ENCODE results near the gene TRPV4.

The TRPV4 gene

GRCh38 chr12:109827566-109828550 is 5.3 kb downstream of the TRPV4 start:
- no peak for DNase-seq (ENCODE audit: low read depth)

GRCh38 chr12:109827080-109827479 is 6.1 kb downstream of the TRPV4 start:
- no peak for DNase-seq (ENCODE audit: low read depth)

- DNase-seq (ENCODE audit: low read depth): no peak
These were observed 8.5 kb downstream of the TRPV4 start for GRCh38 chr12:109824731-109825130.

- no peak for DNase-seq (ENCODE audit: low read depth)
These were observed 10.2 kb downstream of the TRPV4 start for GRCh38 chr12:109822951-109823411.

- no peak for DNase-seq (ENCODE audit: low read depth)
These were observed 10.8 kb downstream of the TRPV4 start for GRCh38 chr12:109822416-109822815.

GRCh38 chr12:109821968-109822367 is 11.2 kb downstream of the TRPV4 start:
- DNase-seq (ENCODE audit: low read depth): no peak

- no peak for DNase-seq (ENCODE audit: low read depth)
These were observed 12.3 kb downstream of the TRPV4 start for GRCh38 chr12:109820816-109821381.

GRCh38 chr12:109818905-109819500 is 14.2 kb downstream of the TRPV4 start:
- DNase-seq (ENCODE audit: low read depth): no peak

- no peak for DNase-seq (ENCODE audit: low read depth)
These were observed 14.9 kb downstream of the TRPV4 start for GRCh38 chr12:109818253-109818652.

- no peak for DNase-seq (ENCODE audit: low read depth)
These were observed 15.5 kb downstream of the TRPV4 start for GRCh38 chr12:109817627-109818231.

GRCh38 chr12:109816870-109817269 is 16.3 kb downstream of the TRPV4 start:
- no peak for DNase-seq (ENCODE audit: low read depth)

- DNase-seq (ENCODE audit: low read depth): no peak
These were observed 17.2 kb downstream of the TRPV4 start for GRCh38 chr12:109815757-109816617.

GRCh38 chr12:109815225-109815624 is 18.0 kb downstream of the TRPV4 start:
- DNase-seq (ENCODE audit: low read depth): no peak

- no peak for DNase-seq (ENCODE audit: low read depth)
These were observed 18.5 kb downstream of the TRPV4 start for GRCh38 chr12:109814600-109815150.

GRCh38 chr12:109813810-109814416 is 19.3 kb downstream of the TRPV4 start:
- no peak for DNase-seq (ENCODE audit: low read depth)

GRCh38 chr12:109811624-109811995 is 21.6 kb downstream of the TRPV4 start:
- DNase-seq (ENCODE audit: low read depth): no peak

GRCh38 chr12:109810954-109811623 is 22.1 kb downstream of the TRPV4 start:
- no peak for DNase-seq (ENCODE audit: low read depth)

GRCh38 chr12:109808876-109809646 is 24.1 kb downstream of the TRPV4 start:
- DNase-seq (ENCODE audit: low read depth): no peak

GRCh38 chr12:109807954-109808643 is 25.1 kb downstream of the TRPV4 start:
- DNase-seq (ENCODE audit: low read depth): no peak

Data from CMK (cell line).